SK-N-SH (cell line): ENCODE measurements around the gene SPECC1L.

Experiments
- CTCF ChIP-seq: fragments of 200-600 bp; sonication (generic); IDR thresholded peaks from 2 replicates; pipeline ENCODE4 v1.6.1; 2017; ENCODE audit warnings: antibody characterized with exemption, mild to moderate bottlenecking, moderate library complexity
- EZH2phosphoT487 ChIP-seq: fragments of 200-600 bp; sonication (generic); IDR thresholded peaks from 2 replicates; pipeline ENCODE4 v1.6.1; 2017; ENCODE audit warnings: low read depth, mixed run types, mild to moderate bottlenecking, antibody characterized with exemption, moderate library complexity, borderline replicate concordance
- GATA2 ChIP-seq: sonication (generic); formaldehyde crosslinking; IDR thresholded peaks from 2 replicates; pipeline ENCODE4 v1.5.0; 2020; ENCODE audit warnings: mild to moderate bottlenecking, missing genetic modification reagents
- JUND ChIP-seq: IDR thresholded peaks from 2 replicates; pipeline ENCODE4 v1.4.0; 2012
- MAX ChIP-seq: IDR thresholded peaks from 2 replicates; pipeline ENCODE4 v1.4.0; 2012; ENCODE audit warnings: low read depth
- PBX3 ChIP-seq: IDR thresholded peaks from 2 replicates; pipeline ENCODE4; 2012
- RAD21 ChIP-seq: IDR thresholded peaks from 2 replicates; pipeline ENCODE4 v1.6.1; 2012; ENCODE audit warnings: mild to moderate bottlenecking, low read length
- RFX5 ChIP-seq: IDR thresholded peaks from 2 replicates; pipeline ENCODE4 v1.6.1; 2012; ENCODE audit warnings: mild to moderate bottlenecking, improper control_type of control experiment, low read length
- SMC3 ChIP-seq: IDR thresholded peaks from 2 replicates; pipeline ENCODE4 v1.6.1; 2012; ENCODE audit warnings: low read depth, low read length, improper control_type of control experiment
- TAF1 ChIP-seq: IDR thresholded peaks from 2 replicates; pipeline ENCODE4 v1.6.1; 2012; ENCODE audit warnings: low read depth, mild to moderate bottlenecking, low read length, moderate library complexity, borderline replicate concordance
- TCF12 ChIP-seq: IDR thresholded peaks from 2 replicates; pipeline ENCODE4 v1.4.0; 2012
- YY1 ChIP-seq: IDR thresholded peaks from 2 replicates; pipeline ENCODE4 v1.4.0; 2012; ENCODE audit warnings: low read depth, mild to moderate bottlenecking

- TF ChIP-seq CTCF (no peak), EZH2phosphoT487 (no peak), YY1 (no peak), PBX3 (no peak), TCF12 (no peak), GATA2 (no peak), RFX5 (no peak), SMC3 (no peak), MAX (no peak), RAD21 (no peak), JUND (no peak), TAF1 (no peak)
Measured at GRCh38 chr22:24411256-24412004, 140.8 kb downstream of the SPECC1L start.
